Neural progenitor cell (in vitro differentiated cells): ENCODE results near the gene CTNNBL1. TPM values are rescaled to one million over a fixed set of nuclear protein-coding genes. Genes with fewer than 3 reads are reported as not detected.

Source experiments
- DNase-seq: peaks from one replicate; pipeline ENCODE4 v3.0.0-alpha.2; 2016; ENCODE audit warnings: low spot score
- H2AFZ ChIP-seq: fragments of 200-600 bp; sonication (generic); replicated peaks from 2 replicates; pipeline ENCODE4 v1.6.1; 2016; ENCODE audit warnings: antibody characterized with exemption
- H3F3A ChIP-seq: fragments of 200-600 bp; sonication (generic); 2 replicates; pipeline ENCODE4 v1.6.1; 2016; ENCODE audit warnings: antibody characterized with exemption, low read depth
- H3K27ac ChIP-seq: fragments of 200-600 bp; sonication (generic); 2 replicates; pipeline ENCODE4 v1.5.1; 2016; ENCODE audit warnings: mild to moderate bottlenecking
- H3K27me3 ChIP-seq: fragments of 200-600 bp; sonication (generic); 2 replicates; pipeline ENCODE4 v1.6.1; 2016; ENCODE audit warnings: mild to moderate bottlenecking, moderate library complexity
- H3K36me3 ChIP-seq: fragments of 200-600 bp; sonication (generic); 2 replicates; pipeline ENCODE4 v1.5.1; 2016
- H3K4me1 ChIP-seq: fragments of 200-600 bp; sonication (generic); 2 replicates; pipeline ENCODE4 v1.6.1; 2016; ENCODE audit warnings: mixed run types
- H3K4me2 ChIP-seq: fragments of 200-600 bp; sonication (generic); 2 replicates; pipeline ENCODE4 v1.6.1; 2016
- H3K4me3 ChIP-seq: fragments of 200-600 bp; sonication (generic); 2 replicates; pipeline ENCODE4 v1.5.1; 2016
- H3K79me2 ChIP-seq: fragments of 200-600 bp; sonication (generic); 2 replicates; pipeline ENCODE4 v1.6.1; 2016; ENCODE audit warnings: low read depth
- H3K9ac ChIP-seq: fragments of 200-600 bp; sonication (generic); 2 replicates; pipeline ENCODE4 v1.6.1; 2016
- H3K9me3 ChIP-seq: fragments of 200-600 bp; sonication (generic); 2 replicates; pipeline ENCODE4 v1.5.1; 2016; ENCODE audit warnings: low read depth
- H4K20me1 ChIP-seq: fragments of 200-600 bp; sonication (generic); 2 replicates; pipeline ENCODE4 v1.6.1; 2016; ENCODE audit warnings: low read depth
- H3K27ac Mint-ChIP-seq: 3 replicates; pipeline ENCODE4 v1.8.0; 2021; ENCODE audit warnings: mixed read lengths
- H3K27me3 Mint-ChIP-seq: 2 replicates; pipeline ENCODE4 v1.8.0; 2022; ENCODE audit warnings: low read depth, mild to moderate bottlenecking, inconsistent platforms, moderate library complexity, mixed read lengths; ENCODE audit not compliant: insufficient read depth
- H3K36me3 Mint-ChIP-seq: 3 replicates; pipeline ENCODE4 v1.8.0; 2021; ENCODE audit warnings: mixed read lengths
- H3K4me1 Mint-ChIP-seq: 3 replicates; pipeline ENCODE4 v1.8.0; 2021; ENCODE audit warnings: mixed read lengths
- H3K4me3 Mint-ChIP-seq: 3 replicates; pipeline ENCODE4 v1.8.0; 2021; ENCODE audit warnings: mild to moderate bottlenecking, moderate library complexity, mixed read lengths
- H3K9me3 Mint-ChIP-seq: 3 replicates; pipeline ENCODE4 v1.8.0; 2020; ENCODE audit warnings: mixed read lengths
- EZH2 ChIP-seq: fragments of 200-600 bp; sonication (generic); IDR thresholded peaks from 2 replicates; pipeline ENCODE4 v1.6.1; 2017; ENCODE audit warnings: antibody characterized with exemption, mild to moderate bottlenecking, moderate library complexity
- EZH2phosphoT487 ChIP-seq: fragments of 200-600 bp; sonication (generic); IDR thresholded peaks from 2 replicates; pipeline ENCODE4 v1.6.1; 2017; ENCODE audit warnings: antibody characterized with exemption
- total RNA-seq: library from RNA; depleted of rRNA; stranded (reverse); fragments of >200 nt; gene quantifications from 2 replicates; pipeline ENCODE4 v1.2.3, GENCODE V29; 2015; ENCODE audit warnings: low replicate concordance
- TF ChIP-seq, protein P1 (sequence below): fragments of 200-600 bp; sonication (generic); IDR thresholded peaks from 2 replicates; pipeline ENCODE4 v1.5.1; 2017; ENCODE audit warnings: antibody characterized with exemption, mild to moderate bottlenecking

Gene CTNNBL1
- total RNA-seq, 1 donor from 2014 or later = 54.5 TPM

DNA sequence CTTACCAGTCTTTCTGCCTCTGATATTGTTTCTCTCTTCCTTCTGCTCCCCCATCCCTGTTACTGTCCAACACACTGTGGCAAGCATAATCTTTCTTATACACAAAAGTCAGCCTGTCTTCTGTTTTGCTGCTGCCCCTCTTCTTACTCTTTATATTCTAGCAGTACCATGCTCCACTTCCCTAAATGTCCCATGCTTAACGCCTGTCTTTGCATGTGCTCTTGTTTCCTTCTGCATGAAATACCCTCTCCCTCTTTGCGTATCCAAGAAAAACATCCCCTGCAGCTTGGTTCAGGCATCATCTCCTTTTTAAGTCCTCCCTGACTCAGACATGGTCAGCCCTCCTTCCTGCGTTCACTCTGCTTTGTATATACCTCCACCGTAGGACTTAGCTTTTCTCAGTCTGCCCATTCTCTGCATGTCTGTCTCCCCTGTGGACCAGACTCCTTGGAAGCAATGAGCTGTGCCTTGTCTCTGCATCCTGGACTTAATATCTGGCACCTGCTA is 103.9 kb downstream of the CTNNBL1 start:
- Mint-ChIP-seq H3K4me1 (peaks cover 6% of the 10 kb centered on the region), H3K36me3 (peaks cover 11% of the 10 kb centered on the region), H3K9me3 (peaks cover 3% of the 10 kb centered on the region), H3K27ac (no peak overlapping the region), H3K27me3 (no peaks in the 10 kb centered on the region), H3K4me3 (no peak overlapping the region)
- no peak for TF ChIP-seq EZH2phosphoT487
- TF ChIP-seq, protein P1, sequence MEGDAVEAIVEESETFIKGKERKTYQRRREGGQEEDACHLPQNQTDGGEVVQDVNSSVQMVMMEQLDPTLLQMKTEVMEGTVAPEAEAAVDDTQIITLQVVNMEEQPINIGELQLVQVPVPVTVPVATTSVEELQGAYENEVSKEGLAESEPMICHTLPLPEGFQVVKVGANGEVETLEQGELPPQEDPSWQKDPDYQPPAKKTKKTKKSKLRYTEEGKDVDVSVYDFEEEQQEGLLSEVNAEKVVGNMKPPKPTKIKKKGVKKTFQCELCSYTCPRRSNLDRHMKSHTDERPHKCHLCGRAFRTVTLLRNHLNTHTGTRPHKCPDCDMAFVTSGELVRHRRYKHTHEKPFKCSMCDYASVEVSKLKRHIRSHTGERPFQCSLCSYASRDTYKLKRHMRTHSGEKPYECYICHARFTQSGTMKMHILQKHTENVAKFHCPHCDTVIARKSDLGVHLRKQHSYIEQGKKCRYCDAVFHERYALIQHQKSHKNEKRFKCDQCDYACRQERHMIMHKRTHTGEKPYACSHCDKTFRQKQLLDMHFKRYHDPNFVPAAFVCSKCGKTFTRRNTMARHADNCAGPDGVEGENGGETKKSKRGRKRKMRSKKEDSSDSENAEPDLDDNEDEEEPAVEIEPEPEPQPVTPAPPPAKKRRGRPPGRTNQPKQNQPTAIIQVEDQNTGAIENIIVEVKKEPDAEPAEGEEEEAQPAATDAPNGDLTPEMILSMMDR = no peak
- TF ChIP-seq EZH2 = no peak
- Histone ChIP-seq H3K4me2 (no peak overlapping the region), H3K4me3 (no peak overlapping the region), H3K9ac (no peak overlapping the region), H3K27me3 (no peaks in the 10 kb centered on the region), H3F3A (no peaks in the 10 kb centered on the region), H3K4me1 (peaks cover 11% of the 10 kb centered on the region), H3K27ac (no peak overlapping the region), H3K79me2 (no peaks in the 10 kb centered on the region), H3K9me3 (no peaks in the 10 kb centered on the region), H3K36me3 (peaks cover 3% of the 10 kb centered on the region), H4K20me1 (no peaks in the 10 kb centered on the region), H2AFZ (no peak overlapping the region)
- DNase-seq = no peak

DNA sequence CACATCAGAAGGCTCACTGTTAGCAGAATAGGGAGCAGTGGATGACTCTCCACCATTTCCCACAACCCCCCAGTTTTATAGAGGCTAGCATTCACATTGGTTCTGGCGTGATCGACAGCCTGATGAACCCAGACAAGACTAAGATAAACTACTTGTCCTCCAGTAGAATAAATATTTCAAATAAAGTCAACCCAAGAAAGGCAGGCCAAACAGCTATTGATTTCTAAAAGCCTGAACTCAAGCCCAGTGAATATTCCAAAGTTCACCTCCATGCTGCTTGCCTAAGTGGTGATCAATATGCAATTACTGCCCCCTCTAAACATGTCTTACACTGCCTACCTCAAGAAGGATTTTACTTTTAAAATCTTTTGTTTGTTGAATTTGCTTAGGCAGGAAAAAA is 104.5 kb downstream of the CTNNBL1 start:
- Histone ChIP-seq H3K4me1 (peaks cover 11% of the 10 kb centered on the region), H3K27me3 (no peaks in the 10 kb centered on the region), H2AFZ (no peak overlapping the region), H3K27ac (no peak overlapping the region), H3K4me2 (no peak overlapping the region), H4K20me1 (no peaks in the 10 kb centered on the region), H3K4me3 (no peak overlapping the region), H3F3A (no peaks in the 10 kb centered on the region), H3K36me3 (peaks cover 9% of the 10 kb centered on the region), H3K9ac (no peak overlapping the region), H3K9me3 (no peaks in the 10 kb centered on the region), H3K79me2 (no peaks in the 10 kb centered on the region)
- peaks cover 6% of the 10 kb centered on the region for H3K4me1 Mint-ChIP-seq
- TF ChIP-seq, protein P1 = no peak
- TF ChIP-seq EZH2 = no peak
- TF ChIP-seq EZH2phosphoT487 = no peak
- DNase-seq = no peak
- H3K36me3 Mint-ChIP-seq = peaks cover 10% of the 10 kb centered on the region
- H3K4me3 Mint-ChIP-seq = no peak overlapping the region
- H3K27me3 Mint-ChIP-seq = no peaks in the 10 kb centered on the region
- H3K27ac Mint-ChIP-seq = no peak overlapping the region
- no peaks in the 10 kb centered on the region for H3K9me3 Mint-ChIP-seq

DNA sequence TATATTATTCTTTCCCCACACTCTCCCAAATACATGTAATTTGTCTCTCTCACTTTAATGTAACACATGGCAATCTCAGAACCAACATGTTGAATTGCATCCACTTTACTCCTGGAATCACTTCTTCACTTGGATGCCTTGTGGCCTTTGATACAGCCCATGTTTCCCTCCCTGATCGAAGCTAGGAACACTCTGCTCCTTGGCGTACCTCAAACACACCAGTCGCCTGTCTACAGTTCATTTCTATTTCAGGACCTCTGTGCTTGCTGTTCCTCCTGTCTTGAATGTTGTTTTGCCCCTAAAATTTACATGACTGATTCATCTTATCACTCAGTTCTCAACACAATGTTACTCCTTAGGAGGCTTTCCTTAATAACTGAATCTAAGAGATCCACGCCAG is 106.8 kb downstream of the CTNNBL1 start:
- Histone ChIP-seq H3K27ac (no peak overlapping the region), H3K9me3 (no peaks in the 10 kb centered on the region)

More for the DNA sequence above, 106.8 kb downstream of the CTNNBL1 start:
- H3K27me3 ChIP-seq = no peaks in the 10 kb centered on the region
- no peaks in the 10 kb centered on the region for H4K20me1 ChIP-seq
- H3K36me3 ChIP-seq = peaks cover 9% of the 10 kb centered on the region
- peaks cover 8% of the 10 kb centered on the region for H3K4me1 ChIP-seq
- no peak for DNase-seq
- Mint-ChIP-seq H3K4me3 (no peak overlapping the region), H3K27me3 (peaks cover 2% of the 10 kb centered on the region), H3K27ac (no peak overlapping the region), H3K4me1 (peaks cover 6% of the 10 kb centered on the region), H3K9me3 (no peaks in the 10 kb centered on the region), H3K36me3 (peaks cover 8% of the 10 kb centered on the region)
- no peak overlapping the region for H2AFZ ChIP-seq
- no peak overlapping the region for H3K4me3 ChIP-seq
- TF ChIP-seq EZH2phosphoT487 (no peak), EZH2 (no peak)
- TF ChIP-seq, protein P1 = no peak
- H3K79me2 ChIP-seq = no peaks in the 10 kb centered on the region
- no peaks in the 10 kb centered on the region for H3F3A ChIP-seq
- H3K9ac ChIP-seq = no peak overlapping the region
- no peak overlapping the region for H3K4me2 ChIP-seq
